CD4-positive, alpha-beta T cell treated with Interleukin-10 for 1 hour (primary cell): Measurements from ENCODE around the gene IL17A.

Source experiments
- DNase-seq: peaks from one replicate; pipeline ENCODE4 v3.0.0-alpha.2; 2020

The IL17A gene

GRCh38 chr6:52217761-52218160 lies 31.6 kb downstream of the IL17A start:
- DNase-seq: no peak

GRCh38 chr6:52221302-52221701 lies 35.1 kb downstream of the IL17A start:
- peak; percentile 12 for DNase-seq

- no peak for DNase-seq
Observed at GRCh38 chr6:52227495-52227894, 41.3 kb downstream of the IL17A start.

GRCh38 chr6:52230685-52231084 lies 44.5 kb downstream of the IL17A start:
- DNase-seq: no peak

GRCh38 chr6:52231406-52232127 lies 45.4 kb downstream of the IL17A start:
- peak; percentile 9 for DNase-seq

GRCh38 chr6:52233005-52233404 lies 46.8 kb downstream of the IL17A start:
- DNase-seq: no peak

GRCh38 chr6:52233975-52234823 lies 48.0 kb downstream of the IL17A start:
- DNase-seq: no peak
